Stimulated activated naive CD8-positive, alpha-beta T cell treated with anti-CD3 and anti-CD28 coated beads, Interleukin-15, Interleukin-2, amounts not matched to agents 100 ng/mL and 50 ng/mL, for 24 hours (primary cell): Measurements from ENCODE around the gene LPP.

Experiments used
- H3K27ac Mint-ChIP-seq: one replicate; pipeline ENCODE4 v1.8.0; 2021; ENCODE audit warnings: mild to moderate bottlenecking, mixed read lengths
- H3K27me3 Mint-ChIP-seq: one replicate; pipeline ENCODE4 v1.8.0; 2021; ENCODE audit warnings: mixed read lengths
- H3K36me3 Mint-ChIP-seq: one replicate; pipeline ENCODE4 v1.8.0; 2021; ENCODE audit warnings: low read depth, mixed read lengths
- H3K4me1 Mint-ChIP-seq: one replicate; pipeline ENCODE4 v1.8.0; 2021; ENCODE audit warnings: low read depth, mixed read lengths
- H3K4me3 Mint-ChIP-seq: one replicate; pipeline ENCODE4 v1.8.0; 2021; ENCODE audit warnings: mild to moderate bottlenecking, mixed read lengths
- H3K9me3 Mint-ChIP-seq: one replicate; pipeline ENCODE4 v1.8.0; 2021; ENCODE audit warnings: mixed read lengths

Gene LPP

DNA sequence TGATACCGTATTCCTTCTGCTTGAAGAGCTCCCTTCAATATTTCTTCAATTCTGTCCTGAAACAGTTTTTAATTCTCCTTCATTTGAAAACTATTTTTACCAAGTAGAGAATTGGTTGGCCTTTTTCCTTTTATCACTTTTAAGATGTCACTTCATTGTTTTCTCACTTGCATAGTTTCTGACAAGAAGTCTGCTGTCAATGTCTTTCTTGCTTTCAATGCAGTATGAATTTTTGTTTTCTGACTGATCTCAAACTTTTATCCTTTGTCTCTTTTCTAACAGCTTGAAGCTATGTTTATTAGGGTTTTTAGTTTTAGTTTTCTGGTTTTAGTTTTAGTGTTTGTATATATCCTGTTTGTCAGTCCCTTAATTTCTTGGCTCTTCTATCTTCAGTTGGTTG is 653.0 kb downstream of the LPP start:
- H3K27me3 Mint-ChIP-seq, result no peaks in the 10 kb centered on the region
- peaks cover 26% of the 10 kb centered on the region for H3K36me3 Mint-ChIP-seq
- no peak overlapping the region for H3K27ac Mint-ChIP-seq
- peaks cover 28% of the 10 kb centered on the region for H3K9me3 Mint-ChIP-seq
- H3K4me3 Mint-ChIP-seq, result no peak overlapping the region
- H3K4me1 Mint-ChIP-seq, result no peaks in the 10 kb centered on the region

DNA sequence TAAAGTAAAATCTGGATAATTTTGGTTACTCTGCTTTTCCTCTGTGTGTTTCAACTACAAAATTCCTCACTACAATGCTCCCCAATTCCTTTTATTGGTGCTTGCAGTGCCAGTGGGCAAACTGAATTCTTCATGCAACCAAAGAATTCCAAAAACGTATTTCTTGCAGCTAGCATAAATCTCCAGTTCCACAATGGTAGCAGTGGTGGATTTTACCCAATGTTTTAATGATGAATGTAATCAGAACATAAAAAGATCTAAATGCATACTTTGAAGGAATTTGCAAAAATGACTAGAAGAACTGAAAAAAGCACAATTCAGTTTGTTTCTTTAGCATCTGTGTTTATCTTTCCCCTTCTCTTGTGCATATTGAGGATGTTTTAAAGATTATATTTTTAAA is 658.2 kb downstream of the LPP start:
- no peak overlapping the region for H3K27ac Mint-ChIP-seq
- no peaks in the 10 kb centered on the region for H3K4me1 Mint-ChIP-seq
- H3K9me3 Mint-ChIP-seq, result peaks cover 16% of the 10 kb centered on the region
- peaks cover 15% of the 10 kb centered on the region for H3K36me3 Mint-ChIP-seq
- no peaks in the 10 kb centered on the region for H3K27me3 Mint-ChIP-seq
- H3K4me3 Mint-ChIP-seq, result no peak overlapping the region

DNA sequence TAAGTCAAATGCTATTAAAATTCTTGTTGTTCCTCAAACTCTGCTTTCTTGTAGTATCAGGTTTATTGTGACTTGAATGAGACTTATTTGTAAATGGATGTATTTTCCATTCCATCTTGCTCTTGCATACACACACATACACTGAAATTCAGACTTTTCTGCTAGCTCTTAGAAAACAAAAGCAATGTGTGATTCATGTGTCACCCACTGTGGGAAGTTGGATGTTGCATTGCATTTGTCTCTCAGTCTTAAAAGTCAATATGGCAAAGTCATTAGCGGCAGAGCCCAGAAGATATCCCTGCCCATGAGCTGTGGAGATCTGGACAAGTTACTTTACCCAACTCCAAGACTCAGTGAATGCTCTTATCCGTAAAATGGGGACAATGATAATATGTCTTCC is 660.6 kb downstream of the LPP start:
- Mint-ChIP-seq H3K4me1 (no peaks in the 10 kb centered on the region), H3K4me3 (no peak overlapping the region)

DNA sequence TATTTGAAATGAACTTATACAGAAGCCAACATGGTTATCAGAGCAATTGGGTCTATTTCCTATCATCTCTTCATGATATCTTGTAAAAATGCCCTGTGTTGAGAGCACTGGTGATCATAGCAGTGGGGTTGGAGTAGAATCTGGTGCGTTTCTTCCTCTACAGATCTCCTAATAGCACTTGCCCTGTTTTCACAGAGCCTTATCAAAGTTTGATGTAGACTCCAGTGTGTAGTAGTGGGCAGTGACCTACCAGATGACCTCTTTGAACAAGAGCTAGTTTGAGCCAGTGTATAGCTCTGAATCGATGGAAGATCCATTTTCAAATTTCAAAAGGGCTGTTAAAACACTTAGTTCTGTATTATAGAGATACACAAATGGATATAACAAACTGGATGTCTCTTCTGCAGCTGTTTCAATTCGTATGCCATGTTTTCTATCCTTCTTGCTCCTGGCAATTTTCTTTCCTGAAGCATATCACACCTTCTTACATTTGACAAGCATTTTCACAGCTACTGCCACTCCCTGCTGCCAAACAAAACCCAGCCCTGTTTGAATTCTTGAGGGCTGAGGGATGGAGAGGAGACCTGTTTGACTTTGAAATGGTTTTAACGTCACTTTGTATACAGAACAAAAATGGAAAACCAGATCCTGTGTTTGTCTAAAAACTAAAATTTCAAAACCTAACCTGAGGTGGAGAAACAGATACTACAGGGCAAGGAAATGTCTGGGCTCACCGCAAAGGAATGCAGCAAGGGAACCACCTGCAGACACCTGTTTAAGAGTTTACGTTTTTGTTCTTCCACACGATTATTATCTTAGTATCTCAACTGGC is 663.4 kb downstream of the LPP start:
- H3K4me1 Mint-ChIP-seq, result no peaks in the 10 kb centered on the region

More for the DNA sequence above, 660.6 kb downstream of the LPP start:
- no peaks in the 10 kb centered on the region for H3K27me3 Mint-ChIP-seq
- H3K9me3 Mint-ChIP-seq, result peaks cover 4% of the 10 kb centered on the region
- H3K27ac Mint-ChIP-seq, result no peak overlapping the region
- peaks cover 5% of the 10 kb centered on the region for H3K36me3 Mint-ChIP-seq

DNA sequence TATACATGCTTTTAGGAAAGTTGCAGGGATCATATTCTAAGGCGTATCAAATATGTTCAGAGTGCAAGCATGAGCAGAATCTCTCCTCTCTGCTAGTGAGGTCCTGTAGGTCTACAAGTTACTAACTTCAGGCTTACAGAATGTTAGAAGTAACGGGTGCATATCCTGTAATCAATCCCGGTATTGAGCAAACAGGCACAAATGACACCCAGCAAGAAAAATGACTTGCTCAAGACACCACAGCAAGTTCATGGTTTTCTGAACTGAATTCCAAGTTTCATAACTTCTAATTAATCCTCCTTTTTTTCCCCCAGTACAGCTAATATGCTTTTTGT is 663.9 kb downstream of the LPP start:
- no peak overlapping the region for H3K4me3 Mint-ChIP-seq
- no peaks in the 10 kb centered on the region for H3K4me1 Mint-ChIP-seq
- H3K9me3 Mint-ChIP-seq, result no peaks in the 10 kb centered on the region
- H3K27ac Mint-ChIP-seq, result no peak overlapping the region
- H3K36me3 Mint-ChIP-seq, result peaks cover 5% of the 10 kb centered on the region
- no peaks in the 10 kb centered on the region for H3K27me3 Mint-ChIP-seq

More for the DNA sequence above, 663.4 kb downstream of the LPP start:
- Mint-ChIP-seq H3K9me3 (no peaks in the 10 kb centered on the region), H3K27me3 (no peaks in the 10 kb centered on the region), H3K36me3 (peaks cover 5% of the 10 kb centered on the region), H3K27ac (no peak overlapping the region), H3K4me3 (no peak overlapping the region)

DNA sequence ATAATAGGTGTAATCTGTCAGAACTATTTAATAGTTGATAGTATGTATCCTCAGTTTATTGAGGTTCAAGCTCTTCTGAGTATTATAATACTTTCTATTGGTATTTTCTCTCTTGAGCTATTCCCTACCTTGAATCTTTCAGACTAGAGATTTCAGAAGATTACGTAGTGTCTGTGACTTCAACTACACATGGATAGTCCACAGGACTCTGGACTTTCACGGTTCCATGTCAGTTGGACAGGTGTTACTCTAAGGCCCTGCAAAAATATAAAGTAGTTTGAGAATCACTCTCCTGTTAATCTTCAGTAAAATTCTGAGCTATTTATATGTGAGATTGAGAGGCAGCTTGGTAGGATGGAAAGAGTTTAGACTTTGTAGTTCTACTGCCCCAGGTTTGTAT is 664.3 kb downstream of the LPP start:
- H3K9me3 Mint-ChIP-seq, result no peaks in the 10 kb centered on the region
- no peaks in the 10 kb centered on the region for H3K4me1 Mint-ChIP-seq
- H3K4me3 Mint-ChIP-seq, result no peak overlapping the region
- H3K27me3 Mint-ChIP-seq, result no peaks in the 10 kb centered on the region
- H3K27ac Mint-ChIP-seq, result no peak overlapping the region
- H3K36me3 Mint-ChIP-seq, result peaks cover 5% of the 10 kb centered on the region

DNA sequence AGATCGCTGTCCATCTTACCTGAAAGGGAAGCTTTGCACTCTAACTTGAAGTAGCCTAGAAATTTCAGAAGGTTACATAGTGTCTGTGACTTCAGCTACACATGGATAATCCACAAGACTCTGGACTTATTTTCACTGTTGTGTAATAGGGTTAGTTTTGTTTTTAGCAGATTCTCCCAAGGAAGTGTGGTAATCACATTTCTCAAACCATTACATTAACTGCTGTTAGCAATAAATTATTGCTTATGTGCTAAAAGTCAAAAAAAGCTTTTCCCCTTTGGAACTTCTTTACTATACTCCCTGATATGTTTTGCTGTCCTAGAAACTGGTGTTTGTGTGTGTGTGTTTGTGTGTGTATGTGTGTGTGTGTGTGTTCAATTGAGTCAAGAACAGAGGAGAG is 666.0 kb downstream of the LPP start:
- Mint-ChIP-seq H3K27ac (no peak overlapping the region), H3K27me3 (no peaks in the 10 kb centered on the region), H3K4me1 (no peaks in the 10 kb centered on the region), H3K4me3 (no peak overlapping the region), H3K36me3 (peaks cover 5% of the 10 kb centered on the region), H3K9me3 (no peaks in the 10 kb centered on the region)

DNA sequence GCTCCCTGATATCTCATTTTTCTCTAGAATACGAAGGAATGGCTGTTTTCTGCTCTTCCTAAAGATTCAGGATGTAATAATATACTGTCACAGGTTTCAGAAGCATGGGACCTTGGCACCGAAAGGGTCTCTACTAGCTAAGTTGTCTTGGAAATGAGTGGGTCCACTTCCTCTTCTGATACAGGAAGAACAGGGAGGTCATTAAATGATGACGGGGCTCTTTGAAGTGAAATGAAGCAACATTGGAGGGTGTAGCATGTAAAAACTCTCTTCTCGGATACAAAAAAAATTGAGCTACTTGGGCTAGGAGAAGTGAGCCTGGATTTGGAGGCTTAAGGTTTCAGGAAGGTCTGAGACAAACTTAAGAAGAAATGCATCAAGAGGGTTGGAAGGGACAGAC is 668.0 kb downstream of the LPP start:
- no peaks in the 10 kb centered on the region for H3K27me3 Mint-ChIP-seq
- peaks cover 5% of the 10 kb centered on the region for H3K36me3 Mint-ChIP-seq
- H3K4me3 Mint-ChIP-seq, result no peak overlapping the region
- H3K4me1 Mint-ChIP-seq, result peaks cover 5% of the 10 kb centered on the region
- H3K27ac Mint-ChIP-seq, result no peak overlapping the region
- no peaks in the 10 kb centered on the region for H3K9me3 Mint-ChIP-seq

DNA sequence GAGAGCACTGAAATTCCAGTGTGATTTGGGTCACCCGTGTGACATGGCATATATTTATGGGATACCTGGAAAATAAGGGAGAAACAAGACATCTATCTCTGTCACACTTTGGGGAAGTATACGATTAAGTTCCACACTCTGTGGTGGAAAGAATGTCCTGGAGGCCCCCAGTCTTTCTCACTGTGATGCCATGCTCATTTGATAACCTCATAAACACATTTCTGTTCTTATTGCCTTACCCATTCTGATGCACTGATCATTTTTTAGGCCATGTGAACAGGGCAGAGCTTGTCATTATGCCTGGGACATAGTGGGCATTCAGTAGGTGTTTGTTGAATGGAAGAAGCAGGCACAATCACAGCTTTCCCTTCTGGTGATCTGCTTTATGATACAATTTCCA is 668.5 kb downstream of the LPP start:
- Mint-ChIP-seq H3K36me3 (peaks cover 5% of the 10 kb centered on the region), H3K27me3 (no peaks in the 10 kb centered on the region), H3K4me1 (peaks cover 5% of the 10 kb centered on the region), H3K27ac (no peak overlapping the region), H3K9me3 (no peaks in the 10 kb centered on the region), H3K4me3 (no peak overlapping the region)

DNA sequence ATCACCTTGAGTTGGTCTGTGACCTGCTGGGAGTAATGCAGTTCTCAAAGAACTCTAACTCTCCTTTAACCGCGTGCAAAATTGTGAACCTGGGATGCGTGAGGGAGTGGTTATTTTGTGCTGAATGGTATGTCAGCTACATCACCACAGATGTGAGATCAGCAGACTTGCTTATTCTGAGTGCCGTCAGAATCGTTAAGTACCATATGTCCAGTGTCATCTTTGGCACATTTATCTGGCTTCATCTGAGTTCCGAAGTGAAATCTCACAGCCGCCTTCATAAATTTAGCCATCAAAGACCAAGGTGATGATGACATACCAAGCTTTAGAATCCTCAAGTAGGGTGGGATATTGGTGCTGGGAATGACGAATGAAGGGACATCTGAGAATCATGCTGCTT is 670.6 kb downstream of the LPP start:
- Mint-ChIP-seq H3K27me3 (no peaks in the 10 kb centered on the region), H3K4me1 (peaks cover 5% of the 10 kb centered on the region), H3K27ac (no peak overlapping the region), H3K9me3 (no peaks in the 10 kb centered on the region), H3K4me3 (no peak overlapping the region), H3K36me3 (peaks cover under 1% of the 10 kb centered on the region)

DNA sequence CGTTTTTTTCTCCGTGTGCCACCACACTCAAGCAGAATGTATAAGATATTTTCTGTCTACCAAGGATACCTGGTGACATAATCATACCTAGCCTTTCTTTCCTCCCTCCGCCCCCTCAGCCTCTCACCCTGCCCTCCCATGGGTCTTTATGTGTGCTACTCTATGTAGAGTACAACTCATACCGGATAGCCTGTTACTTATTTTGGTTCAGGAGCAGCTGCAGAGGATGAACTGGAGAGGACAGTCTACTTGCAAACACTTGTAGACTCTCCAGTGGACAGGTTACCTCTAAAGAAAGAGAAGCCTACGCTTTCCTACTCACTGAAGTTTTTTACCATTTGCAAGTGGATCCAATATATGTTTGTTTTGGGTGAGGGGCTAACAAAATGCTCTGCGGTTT is 671.9 kb downstream of the LPP start:
- Mint-ChIP-seq H3K27ac (no peak overlapping the region), H3K4me1 (peaks cover 5% of the 10 kb centered on the region), H3K36me3 (no peaks in the 10 kb centered on the region), H3K27me3 (no peaks in the 10 kb centered on the region), H3K9me3 (no peaks in the 10 kb centered on the region), H3K4me3 (no peak overlapping the region)

DNA sequence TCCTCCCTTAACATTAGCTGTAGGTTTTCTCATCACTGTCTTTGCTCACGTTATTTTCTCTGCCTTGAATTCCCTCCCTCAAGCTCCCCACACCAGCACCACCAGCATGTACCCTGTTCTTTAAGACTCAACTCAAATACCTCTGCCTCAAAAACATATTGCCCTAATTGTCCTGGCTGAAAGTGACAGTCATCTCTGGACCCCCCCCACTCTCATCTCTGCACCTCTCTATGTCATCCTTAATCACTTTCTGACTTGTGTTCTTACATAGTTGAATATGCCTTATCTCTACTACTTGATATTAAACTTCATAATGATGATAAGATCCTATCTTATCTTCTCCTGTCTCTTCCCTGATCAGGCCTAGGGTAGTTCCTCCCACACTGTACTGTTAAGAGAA is 672.6 kb downstream of the LPP start:
- Mint-ChIP-seq H3K4me1 (peaks cover 5% of the 10 kb centered on the region), H3K36me3 (no peaks in the 10 kb centered on the region), H3K27me3 (no peaks in the 10 kb centered on the region)

DNA sequence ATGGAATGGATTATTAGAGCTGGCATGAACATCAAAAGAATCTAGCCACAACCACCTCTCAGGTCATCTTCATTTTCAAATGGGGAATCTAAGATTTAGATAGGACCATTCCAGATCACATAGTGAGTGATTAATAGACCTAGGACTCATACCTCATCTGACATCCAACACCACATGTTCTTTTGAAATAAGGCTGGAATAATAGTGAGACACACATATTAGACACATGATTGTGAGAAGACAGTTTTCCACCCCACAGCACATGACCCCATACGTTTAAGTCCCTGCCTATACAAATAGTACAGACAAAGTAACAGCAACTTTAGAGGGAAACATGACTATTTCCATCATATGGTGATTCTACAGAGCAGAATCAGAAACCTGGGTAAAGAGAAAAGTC is 673.1 kb downstream of the LPP start:
- Mint-ChIP-seq H3K9me3 (no peaks in the 10 kb centered on the region), H3K4me3 (no peak overlapping the region), H3K27ac (no peak overlapping the region), H3K4me1 (peaks cover 5% of the 10 kb centered on the region), H3K36me3 (no peaks in the 10 kb centered on the region), H3K27me3 (no peaks in the 10 kb centered on the region)

More for the DNA sequence above, 672.6 kb downstream of the LPP start:
- Mint-ChIP-seq H3K4me3 (no peak overlapping the region), H3K27ac (no peak overlapping the region), H3K9me3 (no peaks in the 10 kb centered on the region)

DNA sequence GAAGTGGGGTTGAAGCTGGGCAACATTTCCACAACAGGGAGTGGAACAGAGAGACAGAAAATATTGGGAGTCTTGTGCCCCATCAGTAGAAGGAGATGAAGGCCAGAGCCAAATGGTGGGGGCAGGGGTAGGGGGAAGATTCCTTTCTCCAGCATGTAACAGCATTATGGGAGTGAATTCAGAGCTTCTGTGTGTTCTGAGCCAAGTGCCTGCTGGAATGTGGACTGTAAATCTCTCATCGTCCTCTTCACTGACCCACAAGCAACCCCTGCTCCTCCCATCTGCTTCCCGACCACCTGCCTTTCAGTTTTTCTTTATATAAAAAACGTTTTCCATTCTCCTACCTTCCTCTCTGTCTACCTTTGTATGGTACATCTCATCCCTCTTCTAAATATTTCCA is 673.6 kb downstream of the LPP start:
- Mint-ChIP-seq H3K36me3 (no peaks in the 10 kb centered on the region), H3K9me3 (no peaks in the 10 kb centered on the region), H3K27me3 (no peaks in the 10 kb centered on the region), H3K4me3 (no peak overlapping the region), H3K4me1 (peaks cover 5% of the 10 kb centered on the region), H3K27ac (no peak overlapping the region)

DNA sequence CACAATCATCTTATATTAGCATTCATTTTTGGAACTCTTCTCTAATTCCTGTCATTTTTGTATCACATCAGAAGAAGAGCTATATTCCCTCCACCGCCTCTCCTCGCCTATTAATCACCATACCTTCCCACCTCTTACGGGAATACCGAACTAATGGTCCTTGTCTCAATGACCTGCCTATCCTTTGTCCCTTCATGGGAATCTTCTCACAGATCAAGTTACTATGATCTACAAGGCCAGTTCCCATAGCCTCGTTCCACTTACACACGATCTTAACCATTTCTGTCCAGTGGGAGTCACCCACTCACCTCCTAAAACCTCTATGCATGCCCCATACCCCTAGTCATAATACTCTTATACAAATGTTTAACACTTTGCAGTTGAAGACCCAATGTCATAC is 675.2 kb downstream of the LPP start:
- no peak overlapping the region for H3K4me3 Mint-ChIP-seq
- H3K9me3 Mint-ChIP-seq, result no peaks in the 10 kb centered on the region
- H3K27ac Mint-ChIP-seq, result no peak overlapping the region
- peaks cover 9% of the 10 kb centered on the region for H3K4me1 Mint-ChIP-seq
- no peaks in the 10 kb centered on the region for H3K36me3 Mint-ChIP-seq
- no peaks in the 10 kb centered on the region for H3K27me3 Mint-ChIP-seq

DNA sequence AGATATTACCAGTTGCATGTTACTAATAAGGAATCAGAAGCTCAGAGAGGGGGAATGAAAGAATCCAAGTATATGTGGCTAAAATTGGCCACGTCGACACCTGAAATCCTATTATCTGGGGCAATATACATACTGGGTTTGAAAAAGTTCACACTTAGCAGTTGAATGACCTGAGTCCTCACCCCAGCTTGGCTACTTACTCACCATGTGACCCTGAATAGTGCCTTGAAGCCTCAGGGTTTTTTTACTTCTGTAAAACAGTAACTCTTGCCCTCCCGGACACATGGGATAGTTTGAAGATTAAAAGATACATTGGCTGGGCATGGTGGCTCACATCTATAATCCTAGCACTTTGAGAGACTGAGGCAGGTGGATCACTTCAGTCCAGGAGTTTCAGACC is 675.6 kb downstream of the LPP start:
- H3K36me3 Mint-ChIP-seq, result no peaks in the 10 kb centered on the region
- H3K4me3 Mint-ChIP-seq, result no peak overlapping the region
- no peaks in the 10 kb centered on the region for H3K9me3 Mint-ChIP-seq
- peaks cover 13% of the 10 kb centered on the region for H3K4me1 Mint-ChIP-seq
- no peaks in the 10 kb centered on the region for H3K27me3 Mint-ChIP-seq
- no peak overlapping the region for H3K27ac Mint-ChIP-seq
